Right kidney (tissue), 1 donor: ENCODE results near the gene TRAF3.

Source experiments
- DNase-seq: peaks from one replicate; pipeline ENCODE4 v3.0.0-alpha.2; 2016

The TRAF3 gene

GRCh38 chr14:102777711-102778337 lies 575 bp downstream of the TRAF3 start:
- peak; percentile 67 for DNase-seq

DNA sequence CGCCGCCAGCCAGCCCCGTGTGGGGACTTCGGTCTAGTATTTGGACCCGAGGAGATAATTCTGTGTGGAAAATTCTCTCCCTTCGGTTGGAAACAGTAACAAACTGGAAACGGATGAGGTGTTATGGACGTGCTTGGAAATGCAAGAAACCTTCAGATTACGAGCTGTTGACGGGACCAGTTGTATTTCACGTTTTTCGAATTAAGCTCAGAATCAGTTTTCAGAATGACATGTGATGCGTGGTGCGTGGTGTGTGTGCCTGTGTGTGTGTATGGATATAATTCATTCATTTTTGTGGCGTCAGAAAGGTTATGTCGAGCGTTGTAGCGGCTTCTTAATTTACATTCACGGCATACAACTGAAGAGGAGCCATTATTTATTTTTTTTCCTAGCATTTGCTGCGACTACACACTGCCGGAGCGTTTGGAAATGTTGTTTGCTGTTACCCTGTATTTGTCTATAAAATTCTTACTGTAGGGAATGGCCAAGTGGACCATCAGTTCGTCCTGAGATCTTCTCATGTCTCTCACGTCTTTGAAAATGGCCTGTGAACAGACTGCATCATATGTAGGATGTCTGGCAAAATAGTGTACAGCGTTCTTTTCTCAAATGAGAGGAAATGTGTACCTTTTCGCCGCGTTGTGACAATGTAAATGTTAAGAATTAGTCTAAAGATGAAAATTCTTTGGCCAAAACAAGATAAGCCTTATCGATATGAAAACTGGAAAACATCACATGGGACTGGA lies 1.3 kb downstream of the TRAF3 start:
- peak; percentile 67 for DNase-seq

DNA sequence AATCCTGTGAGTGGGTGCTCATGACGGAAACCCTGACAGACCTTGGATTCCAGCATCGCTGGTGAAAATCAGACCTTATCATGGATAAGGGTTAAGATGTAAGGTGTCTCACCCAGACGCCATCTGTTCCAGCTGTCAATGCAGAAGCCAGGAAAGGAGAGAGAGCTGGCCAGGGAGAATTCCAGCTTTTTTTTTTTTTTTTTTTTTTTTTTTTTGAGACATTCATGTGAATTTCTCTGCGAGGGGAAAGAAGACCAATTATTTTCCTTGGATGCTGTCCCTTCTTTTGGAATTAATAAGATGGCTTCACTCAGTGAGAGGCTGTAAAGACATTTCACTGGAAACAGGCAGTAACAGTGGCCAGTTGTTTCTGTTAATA lies 1.8 kb downstream of the TRAF3 start:
- DNase-seq: no peak

GRCh38 chr14:102779574-102780315 lies 2.5 kb downstream of the TRAF3 start:
- no peak for DNase-seq

- DNase-seq: no peak
Observed at GRCh38 chr14:102781063-102781462, 3.8 kb downstream of the TRAF3 start.

GRCh38 chr14:102782974-102783373 lies 5.7 kb downstream of the TRAF3 start:
- no peak for DNase-seq

DNA sequence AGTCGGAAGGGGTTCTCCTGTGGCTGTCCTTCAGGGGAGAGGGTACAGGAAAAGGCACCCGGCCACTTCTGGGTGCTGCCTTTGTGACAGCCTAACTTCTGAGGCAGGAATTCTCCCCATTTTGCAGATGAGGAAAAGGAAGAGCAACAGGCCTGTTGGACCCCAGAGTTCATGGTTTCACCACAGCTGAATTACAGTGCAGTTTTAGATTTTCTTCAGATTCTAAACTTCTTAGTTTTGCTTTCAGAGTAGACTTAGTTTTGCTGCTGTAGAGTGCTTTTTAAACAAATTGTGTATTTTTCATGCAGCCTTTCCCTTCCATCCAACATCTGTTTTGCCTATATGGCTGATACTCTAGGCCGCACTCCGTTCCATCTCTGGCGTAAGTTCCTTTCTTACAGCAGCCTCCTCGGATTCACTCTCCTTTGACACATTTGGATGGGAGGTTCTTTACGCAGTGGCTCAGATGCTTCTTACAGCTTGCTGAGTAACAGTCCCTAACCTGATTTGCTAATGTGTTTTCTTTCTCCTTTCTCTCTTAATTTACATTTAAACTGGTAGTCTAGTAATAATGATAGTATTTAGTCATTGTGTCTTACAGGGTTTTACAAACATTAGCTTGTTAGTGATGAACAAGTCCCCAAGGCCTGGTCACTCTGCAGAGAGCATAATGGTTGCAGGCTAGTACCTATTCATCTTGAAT lies 7.8 kb downstream of the TRAF3 start:
- no peak for DNase-seq

DNA sequence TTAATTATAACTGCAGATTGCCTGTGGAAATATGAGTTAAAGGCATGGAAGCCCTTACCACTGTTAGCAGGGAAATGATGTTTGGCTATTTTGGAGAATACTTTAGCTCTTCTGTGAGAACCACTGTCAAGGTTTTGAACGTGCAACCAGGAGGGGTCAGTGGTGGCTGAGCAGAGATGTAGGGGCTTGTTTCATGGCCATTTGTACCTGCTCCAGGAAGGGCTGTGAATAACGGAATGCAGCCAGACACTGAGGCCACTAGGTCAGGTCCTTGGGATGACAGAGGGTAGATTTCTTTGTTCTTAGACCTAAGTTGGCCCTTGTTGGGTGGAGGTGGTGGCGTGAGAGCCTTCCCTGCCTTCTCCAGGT lies 8.3 kb downstream of the TRAF3 start:
- DNase-seq: no peak

- DNase-seq: no peak
Observed at GRCh38 chr14:102786768-102787167, 9.5 kb downstream of the TRAF3 start.

- DNase-seq: no peak
Observed at GRCh38 chr14:102789349-102789748, 12.1 kb downstream of the TRAF3 start.

- no peak for DNase-seq
Observed at GRCh38 chr14:102793531-102794328, 16.5 kb downstream of the TRAF3 start.

- peak; percentile 21 for DNase-seq
Observed at GRCh38 chr14:102795060-102795925, 18.0 kb downstream of the TRAF3 start.

DNA sequence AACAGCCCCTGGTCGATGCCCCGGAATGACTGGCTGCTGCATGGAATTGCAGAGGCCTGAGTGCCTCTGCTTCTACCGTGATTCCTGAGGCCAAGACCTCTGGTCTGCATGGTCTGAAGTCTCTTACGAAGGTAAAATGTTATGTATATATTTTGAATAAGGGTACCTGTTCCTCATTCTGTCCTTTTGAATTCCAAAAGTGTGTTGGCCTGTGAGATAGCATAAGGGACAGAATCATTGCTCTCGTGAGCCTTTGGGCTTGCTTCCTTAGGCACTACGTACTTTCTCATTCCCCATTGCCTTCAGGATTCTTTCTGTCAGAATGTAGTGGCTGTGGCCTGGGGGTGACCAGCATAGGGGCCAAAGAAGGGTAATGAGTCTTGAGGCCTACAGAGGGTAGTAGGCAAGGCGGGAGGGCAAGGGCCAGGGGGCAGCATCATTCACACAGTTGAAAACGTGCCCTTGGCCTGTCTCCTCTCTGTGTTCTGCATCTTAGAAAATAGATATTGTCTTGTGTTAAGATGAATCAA lies 19.5 kb downstream of the TRAF3 start:
- DNase-seq: no peak

DNA sequence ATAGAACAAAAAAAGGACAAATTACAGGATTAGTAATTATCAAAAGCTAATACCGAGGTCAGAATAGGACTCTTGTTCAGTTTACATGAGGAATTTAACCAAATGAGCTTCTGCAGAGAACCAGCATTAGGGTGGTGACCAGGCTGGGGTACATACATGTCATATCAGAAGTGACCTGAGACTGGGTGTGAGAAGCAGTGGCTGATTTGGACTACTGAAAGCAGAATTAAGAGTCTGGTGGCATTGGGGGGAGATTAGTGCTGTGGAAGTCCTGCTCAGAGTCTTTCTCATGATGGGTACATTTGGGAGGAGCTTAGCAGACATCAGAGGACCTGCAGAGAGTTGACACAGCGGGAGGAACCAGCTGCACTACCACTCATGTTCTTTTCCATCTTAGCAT lies 21.7 kb downstream of the TRAF3 start:
- DNase-seq: no peak

GRCh38 chr14:102799684-102800562 lies 22.7 kb downstream of the TRAF3 start:
- no peak for DNase-seq

GRCh38 chr14:102802834-102803523 lies 25.7 kb downstream of the TRAF3 start:
- DNase-seq: no peak

GRCh38 chr14:102804858-102805257 lies 27.6 kb downstream of the TRAF3 start:
- DNase-seq: no peak

DNA sequence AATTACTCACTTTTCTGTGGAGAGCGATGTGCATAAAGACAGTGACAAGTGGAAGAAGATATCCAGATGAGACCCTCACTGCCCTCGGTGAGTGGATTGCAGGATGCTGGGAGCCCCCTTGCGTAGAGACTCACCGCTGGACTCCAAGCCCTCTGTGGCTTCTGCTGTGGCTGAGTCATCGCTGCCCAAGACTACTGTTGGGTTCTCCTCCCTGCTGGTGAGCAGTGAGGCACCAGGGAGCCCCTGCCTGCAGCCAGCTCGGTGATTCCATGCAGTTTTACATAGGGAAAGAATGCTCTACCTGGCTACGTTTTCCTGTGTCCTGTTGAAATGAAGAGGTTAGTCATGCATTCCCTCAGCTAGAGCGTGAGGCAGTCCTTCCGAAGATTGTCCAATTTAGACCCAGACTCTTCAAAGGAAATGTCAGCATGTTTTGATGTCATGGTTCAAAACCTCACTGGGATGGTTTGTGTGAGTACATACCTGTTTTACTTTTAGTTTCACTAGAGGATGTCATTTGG lies 28.2 kb downstream of the TRAF3 start:
- DNase-seq: no peak

DNA sequence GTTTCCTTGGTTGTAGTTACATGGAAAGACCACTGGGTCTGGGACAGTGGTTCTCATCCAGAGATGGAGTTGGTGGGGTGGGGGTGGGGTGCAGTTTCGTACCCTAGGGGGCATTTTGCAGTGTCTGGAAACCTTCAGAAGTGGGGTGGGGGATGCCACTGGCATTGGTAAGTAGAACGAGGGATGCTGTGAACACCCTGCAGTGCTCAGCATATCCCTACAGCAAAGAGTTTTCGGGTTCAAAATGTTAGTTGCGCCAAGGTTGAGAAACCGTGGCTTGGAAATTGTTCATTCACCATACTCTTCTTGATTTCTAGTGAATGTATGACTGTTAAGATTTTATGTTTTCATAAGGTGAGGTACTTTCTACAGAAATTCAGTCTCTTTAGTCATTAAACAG lies 28.7 kb downstream of the TRAF3 start:
- DNase-seq: no peak
